Suppressor macrophage (primary cell): ENCODE data around the gene EVC.

Experiments used
- DNase-seq, 4 experiments: peaks; one replicate each; pipeline ENCODE4 v3.0.0-alpha.2; 2020 to 2022

EVC gene

GRCh38 chr4:5708449-5709206, 2.4 kb upstream of the EVC start, which contains the start of gene EVC2:
EVC2 (minus strand) TSS chr4:5708559; CDS start chr4:5708513, 46 bp downstream.
- peak in 3 of 4 experiments; percentile 14 to 51 (median 31) for DNase-seq

- DNase-seq = no peak
These were observed 1.8 kb upstream of the EVC start for GRCh38 chr4:5709207-5709575.

- DNase-seq = peak in 1 of 4 experiments; percentile 23
These were observed 688 bp upstream of the EVC start for GRCh38 chr4:5710065-5710960.

GRCh38 chr4:5711479-5712184, 631 bp downstream of the EVC start:
- DNase-seq = peak in 3 of 4 experiments; percentile 43 to 63 (median 50)

- DNase-seq = peak in 2 of 4 experiments; percentile 11 to 27
These were observed 1.5 kb downstream of the EVC start for GRCh38 chr4:5712517-5712916.

GRCh38 chr4:5712931-5713330, 1.9 kb downstream of the EVC start:
- DNase-seq = no peak

- no peak for DNase-seq
These were observed 2.9 kb downstream of the EVC start for GRCh38 chr4:5713861-5714260.

- no peak for DNase-seq
These were observed 4.4 kb downstream of the EVC start for GRCh38 chr4:5715357-5715756.

GRCh38 chr4:5716391-5716790, 5.4 kb downstream of the EVC start:
- no peak for DNase-seq

- DNase-seq = no peak
These were observed 6.6 kb downstream of the EVC start for GRCh38 chr4:5717449-5718158.

- no peak for DNase-seq
These were observed 7.4 kb downstream of the EVC start for GRCh38 chr4:5718411-5718810.

GRCh38 chr4:5719350-5720055, 8.5 kb downstream of the EVC start:
- peak in 3 of 4 experiments; percentile 26 to 41 (median 29) for DNase-seq

- DNase-seq = no peak
These were observed 9.3 kb downstream of the EVC start for GRCh38 chr4:5720157-5720850.

GRCh38 chr4:5720980-5721379, 10.0 kb downstream of the EVC start:
- no peak for DNase-seq

- DNase-seq = no peak
These were observed 10.9 kb downstream of the EVC start for GRCh38 chr4:5721923-5722322.

- no peak for DNase-seq
These were observed 11.3 kb downstream of the EVC start for GRCh38 chr4:5722328-5722727.

GRCh38 chr4:5724377-5724776, 13.4 kb downstream of the EVC start:
- peak in 1 of 4 experiments; percentile 31 for DNase-seq

GRCh38 chr4:5728412-5728811, 17.4 kb downstream of the EVC start:
- DNase-seq = peak in 3 of 4 experiments; percentile 21 to 80 (median 56)

- DNase-seq = peak in 1 of 4 experiments; percentile 35
These were observed 19.4 kb downstream of the EVC start for GRCh38 chr4:5730436-5730835.
